Stimulated activated CD8-positive, alpha-beta memory T cell treated with anti-CD3 and anti-CD28 coated beads, Interleukin-2, amount 100 ng/mL, for 48 hours (primary cell): ENCODE measurements around the gene MARF1.
"Not testable (repeated sequence)": the region's sequence is repeated elsewhere in the genome, so short reads cannot be mapped to it uniquely, and the experiment has no call there.

ENCODE experiments used
- DNase-seq, 2 donors: peaks; one replicate each; pipeline ENCODE4 v3.0.0-alpha.2; 2020; ENCODE audit warnings: low read depth in 2 of 2

MARF1 gene

DNA sequence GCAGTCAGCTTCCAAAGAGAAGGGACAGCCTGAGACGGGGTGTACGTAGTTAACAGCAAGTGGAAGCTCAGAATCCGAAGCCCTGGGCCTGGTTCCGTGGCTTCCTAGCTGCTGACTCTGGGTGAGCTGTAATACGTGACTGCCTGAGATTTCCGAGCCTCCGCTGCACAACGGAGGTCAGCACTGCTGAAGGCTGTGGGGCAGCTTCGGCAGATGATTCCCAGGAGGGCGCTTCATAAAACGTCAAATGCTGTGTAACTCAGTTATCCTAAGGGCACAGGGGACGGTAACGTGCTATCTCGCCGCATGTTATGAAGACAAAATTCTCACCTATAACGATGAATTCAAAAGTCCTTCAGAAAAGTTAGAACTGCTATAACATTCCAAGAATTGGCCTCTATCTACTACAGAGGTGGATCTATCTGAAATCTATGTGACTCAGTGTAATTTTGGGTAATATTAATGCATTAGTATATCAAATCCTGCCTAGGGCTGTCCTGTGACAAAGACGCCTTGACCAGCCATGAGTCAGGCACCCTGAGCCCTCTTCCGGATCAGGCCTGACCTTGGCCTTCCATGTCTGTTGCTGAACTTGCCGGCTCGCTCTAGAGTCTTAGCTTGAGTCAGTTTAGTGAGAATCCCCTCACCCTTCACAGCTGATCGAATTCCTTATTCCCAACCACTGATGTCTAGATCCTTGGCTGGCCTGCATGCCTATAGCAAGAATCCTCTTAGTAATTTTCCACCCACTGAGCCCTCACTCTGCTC lies 43.5 kb downstream of the MARF1 start:
- DNase-seq, result no peak

DNA sequence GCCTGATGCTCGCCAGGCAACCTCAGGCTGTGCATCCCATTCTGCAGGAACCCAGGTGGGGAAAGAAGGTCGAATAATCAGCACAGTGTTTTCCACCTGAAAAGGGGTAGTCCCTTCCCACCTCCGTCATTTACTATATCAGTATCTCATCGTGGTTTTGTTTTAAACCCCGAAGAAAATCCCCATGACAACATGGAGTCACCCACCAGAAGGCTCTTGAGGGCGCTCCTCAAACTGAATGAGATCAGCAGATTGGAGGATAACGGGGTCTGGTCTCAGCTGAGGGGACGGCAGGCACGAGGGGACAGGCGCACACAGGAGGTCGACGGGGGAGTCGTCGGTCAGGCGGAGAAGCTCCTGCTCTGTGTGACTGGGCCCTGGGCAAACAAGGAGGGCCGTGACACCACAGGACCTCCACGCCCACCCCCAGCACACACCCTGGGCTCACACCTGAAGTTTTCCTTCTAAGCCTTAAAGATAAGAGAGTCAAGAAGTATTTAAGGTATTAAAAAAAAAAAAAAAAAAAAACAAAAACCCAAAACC lies 44.2 kb downstream of the MARF1 start:
- no peak for DNase-seq

GRCh38 chr16:15597822-15598647 lies 44.9 kb downstream of the MARF1 start:
- DNase-seq, result no peak

- DNase-seq, result no peak
Observed at GRCh38 chr16:15597135-15597534, 45.8 kb downstream of the MARF1 start.

DNA sequence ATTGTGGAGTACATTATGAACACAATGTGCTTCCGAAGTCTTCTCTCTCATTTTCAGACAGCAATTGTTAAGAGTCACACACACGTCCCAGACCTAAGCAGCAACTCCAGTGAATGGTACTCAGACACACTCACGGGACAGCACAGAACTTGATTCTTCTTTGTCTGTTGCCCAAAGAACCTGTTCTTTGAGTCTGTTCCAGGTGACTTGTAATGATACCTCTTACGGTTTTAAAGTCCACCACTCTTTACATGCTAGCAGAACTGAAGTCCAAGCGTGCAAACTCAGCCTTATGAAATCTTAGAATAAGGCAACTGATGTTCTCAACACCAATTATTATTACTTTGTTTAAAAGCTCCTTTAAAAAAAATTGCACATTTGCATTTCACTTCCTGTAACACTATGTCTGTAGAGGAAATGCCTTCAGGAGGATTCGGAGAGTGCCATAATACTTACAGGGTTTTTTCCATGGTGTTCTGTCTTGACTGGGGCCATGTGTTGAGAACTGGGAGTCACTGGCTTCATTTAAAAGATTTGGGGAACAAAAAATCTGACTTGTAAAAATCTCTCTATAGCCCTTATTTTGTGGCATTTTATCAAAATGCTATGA lies 48.1 kb downstream of the MARF1 start:
- no peak for DNase-seq

GRCh38 chr16:15593235-15593634 lies 49.7 kb downstream of the MARF1 start:
- no peak for DNase-seq

- DNase-seq, result no peak
Observed at GRCh38 chr16:15592324-15592723, 50.6 kb downstream of the MARF1 start.

DNA sequence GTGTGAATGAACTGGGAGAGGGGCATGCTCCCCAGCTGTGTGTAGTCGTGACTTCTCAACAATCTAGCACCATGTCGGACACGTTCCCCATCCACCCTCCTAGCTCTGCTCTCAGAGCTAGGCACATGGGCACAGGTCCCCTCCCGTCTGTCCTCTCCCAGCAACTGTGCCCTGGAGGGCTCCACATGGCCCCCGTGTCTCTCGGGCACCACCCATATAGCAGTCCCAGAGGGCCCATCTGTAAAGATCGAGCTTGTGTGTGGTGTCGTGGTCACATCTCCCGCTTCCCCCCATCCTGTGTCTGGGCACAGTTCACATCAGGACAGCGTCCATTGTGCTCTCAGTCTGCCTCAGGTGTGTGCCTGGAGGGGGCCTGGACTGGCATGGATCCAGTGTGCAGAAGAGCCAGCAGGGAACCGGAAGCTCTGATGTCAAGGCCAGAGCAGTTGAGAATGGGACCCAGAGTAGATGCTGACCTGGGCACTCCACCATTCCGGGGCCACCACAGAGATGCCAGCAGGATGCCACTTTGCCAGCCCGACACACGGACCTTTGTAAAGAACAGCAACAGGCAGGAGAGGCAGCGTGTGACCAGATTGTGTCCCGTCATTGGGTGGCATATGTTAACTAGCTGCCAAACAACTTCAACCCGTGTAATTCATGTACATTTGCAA lies 55.7 kb downstream of the MARF1 start:
- DNase-seq, result no peak

DNA sequence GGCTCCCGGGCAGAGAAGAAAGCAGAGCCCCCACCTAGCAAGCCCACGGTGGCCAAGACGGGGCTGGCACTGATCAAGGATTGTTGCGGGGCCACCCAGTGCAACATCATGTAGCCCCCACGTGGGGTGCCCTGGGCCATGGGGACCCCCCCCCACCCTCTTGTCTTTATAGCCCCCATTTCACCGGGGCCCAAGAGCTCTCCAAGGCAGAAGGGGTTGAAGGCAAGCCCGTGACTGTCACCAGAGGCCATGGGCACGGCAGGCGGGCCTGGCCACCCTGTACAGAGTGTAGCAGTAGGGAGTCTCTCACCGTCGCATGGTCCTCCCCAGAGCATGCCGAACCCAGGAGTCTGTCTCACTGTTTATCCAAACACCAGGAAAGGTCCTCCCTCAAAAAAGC lies 56.2 kb downstream of the MARF1 start:
- DNase-seq, result no peak

DNA sequence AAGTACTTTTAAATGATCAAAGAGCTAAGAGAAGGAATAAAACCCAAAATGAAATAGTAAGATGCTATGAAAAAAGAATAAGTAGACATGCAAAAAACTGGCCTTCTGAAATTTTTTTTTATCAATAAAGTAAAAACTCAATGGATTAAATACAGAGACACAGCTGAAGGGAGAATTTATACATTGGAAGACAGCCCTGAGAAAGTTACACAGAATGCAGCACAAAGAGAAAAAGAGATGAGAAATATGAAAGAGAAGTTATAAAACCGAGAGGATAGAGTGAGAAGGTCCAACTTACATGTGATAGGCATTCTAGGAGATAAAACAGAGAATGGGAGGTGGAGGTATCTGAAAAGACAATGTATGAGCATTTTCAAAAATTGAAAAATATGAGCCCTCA lies 57.0 kb downstream of the MARF1 start:
- DNase-seq, result no peak

GRCh38 chr16:15583526-15583925 lies 59.4 kb downstream of the MARF1 start:
- DNase-seq, result no peak

- no peak for DNase-seq
Observed at GRCh38 chr16:15581127-15581815, 61.7 kb downstream of the MARF1 start.

DNA sequence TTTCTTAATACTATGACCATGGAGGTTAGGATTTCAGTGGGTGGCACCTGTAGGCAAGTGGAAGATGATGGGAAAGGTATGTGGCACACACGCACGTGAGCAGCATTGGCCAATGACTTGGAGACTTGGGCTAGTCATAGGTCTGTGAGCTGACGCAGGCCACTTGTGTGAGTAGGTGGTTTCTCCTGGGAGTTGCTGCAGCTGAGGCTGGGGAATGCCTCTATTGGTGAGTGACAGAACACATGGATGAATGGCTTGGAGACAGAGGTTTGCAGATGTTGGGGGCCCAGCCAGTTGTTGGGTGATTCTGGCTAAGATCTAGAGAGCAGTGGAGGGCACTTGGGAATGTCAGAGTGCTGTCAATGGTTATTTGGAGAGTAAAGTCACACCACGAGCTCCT lies 64.1 kb downstream of the MARF1 start:
- DNase-seq, result no peak

- no peak for DNase-seq
Observed at GRCh38 chr16:15576960-15577958, 65.7 kb downstream of the MARF1 start.

- no peak for DNase-seq
Observed at GRCh38 chr16:15575293-15576049, 67.5 kb downstream of the MARF1 start.

- no peak for DNase-seq
Observed at GRCh38 chr16:15574614-15574948, 68.4 kb downstream of the MARF1 start.

DNA sequence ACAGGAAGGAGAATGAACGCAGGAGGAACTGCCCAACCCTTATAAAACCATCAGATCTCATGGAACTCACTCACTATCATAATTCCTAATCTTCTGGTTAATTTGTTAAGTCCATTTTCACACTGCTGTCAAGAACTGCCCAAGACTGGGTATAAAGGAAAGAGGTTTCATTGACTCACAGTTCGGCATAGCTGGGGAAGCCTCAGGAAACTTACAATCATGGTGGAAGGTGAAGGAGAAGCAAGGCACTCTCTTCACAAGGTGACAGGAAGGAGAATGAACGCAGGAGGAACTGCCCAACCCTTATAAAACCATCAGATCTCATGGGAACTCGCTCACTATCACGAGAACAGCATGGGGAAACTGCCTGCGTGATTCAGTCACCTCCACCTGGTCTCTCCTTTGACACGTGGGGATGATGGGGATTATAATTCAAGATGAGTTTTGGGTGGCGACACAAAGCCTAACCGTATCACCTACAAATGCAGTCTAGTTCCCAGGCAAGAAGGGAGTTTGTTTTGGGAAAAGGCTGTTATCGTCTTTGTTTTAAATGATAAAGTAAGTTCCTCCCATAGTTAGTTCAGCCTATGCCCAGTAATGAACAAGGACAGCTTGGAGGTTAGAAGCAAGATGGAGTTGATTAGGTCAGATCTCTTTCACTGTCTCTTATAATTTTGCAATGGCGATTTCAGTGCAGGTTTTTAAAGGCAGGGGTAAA lies 68.9 kb downstream of the MARF1 start:
- DNase-seq, result not testable (repeated sequence)

- no peak for DNase-seq
Observed at GRCh38 chr16:15573274-15573895, 69.6 kb downstream of the MARF1 start.
